ENCODE data around the gene MED15. TPM values are rescaled to one million over a fixed set of nuclear protein-coding genes. Genes with fewer than 3 reads are reported as not detected.
A peak's percentile ranks its signal among the peaks of the same experiment; 100 is the strongest.

Gene MED15
- total RNA-seq, 1 donor = 36.9 TPM

DNA sequence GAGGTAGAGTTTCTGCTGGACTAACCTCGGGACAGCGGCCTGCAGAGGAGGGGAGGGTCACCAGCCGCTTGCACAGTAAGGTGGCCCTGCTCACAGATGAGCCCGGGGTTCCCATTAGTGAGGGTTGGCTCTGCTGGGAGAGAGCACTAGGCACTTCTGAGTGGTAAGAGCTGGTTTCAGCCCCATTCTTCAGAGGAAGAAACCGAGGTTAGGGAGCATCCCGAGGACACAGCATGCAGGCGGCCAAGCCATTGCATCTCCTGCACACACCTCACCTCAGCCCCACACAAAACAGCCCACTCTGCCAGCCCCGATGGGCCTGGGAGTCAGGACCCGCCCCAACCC is 99.3 kb downstream of the MED15 start:
- Histone ChIP-seq H3K4me2 (ENCODE audit: insufficient read depth, low read length) (no peak overlapping the region), H3K79me2 (ENCODE audit: insufficient read depth, low read length) (no peaks in the 10 kb centered on the region), H3K4me1 (ENCODE audit: insufficient read depth, low read length) (no peaks in the 10 kb centered on the region), H3K27ac (ENCODE audit: low read depth, low read length) (no peak overlapping the region), H4K20me1 (ENCODE audit: insufficient read depth, low read length) (no peaks in the 10 kb centered on the region), H3K4me3 (ENCODE audit: insufficient read depth, low read length) (no peak overlapping the region), H2AFZ (ENCODE audit: low read length) (no peak overlapping the region), H3K9me3 (ENCODE audit: low read depth, low read length) (no peaks in the 10 kb centered on the region), H3K36me3 (ENCODE audit: insufficient read depth, low read length) (no peaks in the 10 kb centered on the region), H3K27me3 (ENCODE audit: insufficient read depth, low read length) (no peaks in the 10 kb centered on the region)
- TF ChIP-seq, protein P1, sequence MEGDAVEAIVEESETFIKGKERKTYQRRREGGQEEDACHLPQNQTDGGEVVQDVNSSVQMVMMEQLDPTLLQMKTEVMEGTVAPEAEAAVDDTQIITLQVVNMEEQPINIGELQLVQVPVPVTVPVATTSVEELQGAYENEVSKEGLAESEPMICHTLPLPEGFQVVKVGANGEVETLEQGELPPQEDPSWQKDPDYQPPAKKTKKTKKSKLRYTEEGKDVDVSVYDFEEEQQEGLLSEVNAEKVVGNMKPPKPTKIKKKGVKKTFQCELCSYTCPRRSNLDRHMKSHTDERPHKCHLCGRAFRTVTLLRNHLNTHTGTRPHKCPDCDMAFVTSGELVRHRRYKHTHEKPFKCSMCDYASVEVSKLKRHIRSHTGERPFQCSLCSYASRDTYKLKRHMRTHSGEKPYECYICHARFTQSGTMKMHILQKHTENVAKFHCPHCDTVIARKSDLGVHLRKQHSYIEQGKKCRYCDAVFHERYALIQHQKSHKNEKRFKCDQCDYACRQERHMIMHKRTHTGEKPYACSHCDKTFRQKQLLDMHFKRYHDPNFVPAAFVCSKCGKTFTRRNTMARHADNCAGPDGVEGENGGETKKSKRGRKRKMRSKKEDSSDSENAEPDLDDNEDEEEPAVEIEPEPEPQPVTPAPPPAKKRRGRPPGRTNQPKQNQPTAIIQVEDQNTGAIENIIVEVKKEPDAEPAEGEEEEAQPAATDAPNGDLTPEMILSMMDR (IDR thresholded peaks at IDR 0.05; ENCODE audit: extremely low read depth, low read depth, low read length) = no peak
- peak; percentile 14 for DNase-seq (ENCODE audit: insufficient read length, low spot score, missing footprints)

DNA sequence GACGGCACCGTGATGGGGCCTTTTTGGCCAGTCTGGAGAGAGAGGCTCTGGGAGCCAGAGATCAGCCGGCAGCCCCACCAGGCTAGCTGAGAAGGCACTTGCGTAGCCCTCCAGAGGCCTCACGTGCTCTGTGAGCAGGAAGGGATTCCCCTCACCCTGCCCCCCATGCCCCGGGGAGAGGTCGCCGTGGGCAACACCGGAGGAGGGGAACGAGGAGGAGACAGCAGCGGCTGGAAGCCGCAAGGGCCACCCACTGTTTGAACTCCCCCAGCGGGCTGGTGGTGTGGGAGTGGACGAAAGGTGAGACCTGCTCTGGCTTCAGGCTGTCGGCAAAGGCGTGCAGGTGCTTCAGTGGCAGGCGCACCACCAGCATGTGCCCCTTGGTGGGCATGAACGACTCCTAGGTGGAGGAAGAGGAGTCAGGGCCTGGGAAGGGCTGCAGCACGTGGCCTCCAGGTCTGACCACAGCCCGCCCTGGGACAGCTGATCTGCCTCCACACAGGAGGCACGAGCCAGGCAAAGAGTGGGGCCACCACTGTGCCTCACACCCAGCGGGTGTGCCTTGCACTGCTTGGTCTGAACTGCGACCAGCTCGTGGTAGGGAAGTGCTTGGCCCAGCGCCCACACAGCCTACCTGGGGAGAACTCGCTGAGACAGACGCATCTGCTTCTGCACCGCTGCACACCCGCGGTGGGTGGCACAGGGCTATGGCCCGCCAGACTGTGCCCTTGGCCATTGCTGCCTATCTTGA is 99.9 kb downstream of the MED15 start:
- Histone ChIP-seq H2AFZ (ENCODE audit: low read length) (no peak overlapping the region), H3K79me2 (ENCODE audit: insufficient read depth, low read length) (no peaks in the 10 kb centered on the region), H3K9me3 (ENCODE audit: low read depth, low read length) (no peaks in the 10 kb centered on the region), H3K4me2 (ENCODE audit: insufficient read depth, low read length) (no peak overlapping the region), H3K4me3 (ENCODE audit: insufficient read depth, low read length) (no peak overlapping the region), H3K27me3 (ENCODE audit: insufficient read depth, low read length) (no peaks in the 10 kb centered on the region), H3K4me1 (ENCODE audit: insufficient read depth, low read length) (no peaks in the 10 kb centered on the region), H3K27ac (ENCODE audit: low read depth, low read length) (no peak overlapping the region), H3K36me3 (ENCODE audit: insufficient read depth, low read length) (no peaks in the 10 kb centered on the region), H4K20me1 (ENCODE audit: insufficient read depth, low read length) (no peaks in the 10 kb centered on the region)
- TF ChIP-seq, protein P1 (IDR thresholded peaks at IDR 0.05; ENCODE audit: extremely low read depth, low read depth, low read length) = no peak
- peak; percentile 62 for DNase-seq (ENCODE audit: insufficient read length, low spot score, missing footprints)

DNA sequence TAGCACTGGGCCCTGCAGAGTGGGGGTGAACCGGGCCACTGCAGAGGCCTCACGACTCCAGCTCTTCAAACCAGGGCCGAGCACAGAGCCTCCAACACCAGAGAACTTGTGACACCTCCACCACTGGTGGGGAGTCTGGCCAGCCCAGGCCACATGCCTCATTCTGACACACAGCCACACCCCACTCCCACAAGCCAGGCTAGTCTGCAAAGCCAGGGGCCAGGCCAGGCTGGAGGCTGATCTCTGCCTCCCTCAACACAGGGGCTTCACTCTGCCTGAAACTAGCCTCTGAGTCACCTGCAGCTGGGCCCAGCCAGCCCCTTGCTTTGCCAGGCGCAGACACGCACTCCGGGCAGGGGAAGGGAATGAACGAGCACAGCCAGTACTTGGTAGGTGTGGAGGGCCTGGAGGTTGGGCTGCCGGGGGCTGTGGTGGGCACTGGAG is 102.9 kb downstream of the MED15 start:
- no peaks in the 10 kb centered on the region for H3K79me2 ChIP-seq (ENCODE audit: insufficient read depth, low read length)
- H3K36me3 ChIP-seq (ENCODE audit: insufficient read depth, low read length) = no peaks in the 10 kb centered on the region
- H2AFZ ChIP-seq (ENCODE audit: low read length) = no peak overlapping the region
- H3K9me3 ChIP-seq (ENCODE audit: low read depth, low read length) = no peaks in the 10 kb centered on the region
- H3K4me1 ChIP-seq (ENCODE audit: insufficient read depth, low read length) = no peaks in the 10 kb centered on the region
- peak; percentile 45 for DNase-seq (ENCODE audit: insufficient read length, low spot score, missing footprints)
- H3K27ac ChIP-seq (ENCODE audit: low read depth, low read length) = no peak overlapping the region
- H3K4me3 ChIP-seq (ENCODE audit: insufficient read depth, low read length) = no peak overlapping the region
- TF ChIP-seq, protein P1 (IDR thresholded peaks at IDR 0.05; ENCODE audit: extremely low read depth, low read depth, low read length) = no peak
- H4K20me1 ChIP-seq (ENCODE audit: insufficient read depth, low read length) = no peaks in the 10 kb centered on the region
- peaks cover under 1% of the 10 kb centered on the region for H3K27me3 ChIP-seq (ENCODE audit: insufficient read depth, low read length)
- H3K4me2 ChIP-seq (ENCODE audit: insufficient read depth, low read length) = no peak overlapping the region

DNA sequence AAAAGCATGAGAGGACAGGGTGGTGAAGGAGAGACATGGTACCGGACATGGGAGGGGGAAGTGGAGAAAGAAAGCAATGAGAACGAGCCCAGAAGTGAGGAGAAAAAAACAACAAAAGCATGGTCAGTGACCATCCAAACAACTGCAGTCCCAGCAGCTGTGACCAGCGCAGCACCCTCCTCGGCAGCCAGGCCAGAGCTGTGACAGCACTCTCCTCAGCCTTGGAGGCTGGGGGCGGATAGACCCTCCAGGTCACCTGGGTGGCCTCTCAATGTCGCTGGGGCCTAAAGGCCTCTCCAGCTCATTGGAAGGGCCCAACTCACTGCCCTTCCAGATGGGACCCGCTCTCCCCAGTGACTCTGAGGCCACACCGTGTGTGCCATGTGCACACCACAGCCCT is 103.3 kb downstream of the MED15 start:
- no peaks in the 10 kb centered on the region for H3K36me3 ChIP-seq (ENCODE audit: insufficient read depth, low read length)
- no peak overlapping the region for H2AFZ ChIP-seq (ENCODE audit: low read length)
- no peak overlapping the region for H3K27ac ChIP-seq (ENCODE audit: low read depth, low read length)
- TF ChIP-seq, protein P1 (IDR thresholded peaks at IDR 0.05; ENCODE audit: extremely low read depth, low read depth, low read length) = no peak
- no peaks in the 10 kb centered on the region for H3K4me1 ChIP-seq (ENCODE audit: insufficient read depth, low read length)
- no peaks in the 10 kb centered on the region for H3K9me3 ChIP-seq (ENCODE audit: low read depth, low read length)
- H4K20me1 ChIP-seq (ENCODE audit: insufficient read depth, low read length) = no peaks in the 10 kb centered on the region
- no peaks in the 10 kb centered on the region for H3K79me2 ChIP-seq (ENCODE audit: insufficient read depth, low read length)
- H3K27me3 ChIP-seq (ENCODE audit: insufficient read depth, low read length) = peaks cover 5% of the 10 kb centered on the region
- DNase-seq (ENCODE audit: insufficient read length, low spot score, missing footprints) = no peak
- H3K4me2 ChIP-seq (ENCODE audit: insufficient read depth, low read length) = no peak overlapping the region
- H3K4me3 ChIP-seq (ENCODE audit: insufficient read depth, low read length) = no peak overlapping the region

All from osteoblast (primary cell).